HepG2 (cell line): ENCODE results near the gene AXIN1. TPM values are rescaled to one million over a fixed set of nuclear protein-coding genes. Genes with fewer than 3 reads are reported as not detected.
A peak's percentile ranks its signal among the peaks of the same experiment; 100 is the strongest.

ENCODE experiments used
- ATAC-seq: fragments of 200-7000 bp; cut with Tn5 transposase; 3 replicates; pipeline ENCODE4 v1.9.1; 2020; ENCODE audit warnings: mild to moderate bottlenecking, moderate library complexity
- BruUV-seq: library from RNA; stranded (reverse); fragments of 400-500 nt; replicated peaks from 2 replicates; lab custom pipeline; 2021; lab: Mats Ljungman, UMichigan
- CTCF ChIA-PET: fragments of 300-600 bp; formaldehyde crosslinking; extraction: SDS; loops from one replicate; lab custom pipeline; 2021; ENCODE audit warnings: low total read pairs, inconsistent platforms, low intra/inter-chr PET ratio; lab: Yijun Ruan, JAX
- POLR2A ChIA-PET: fragments of 350-600 bp; sonication (Branson Sonifier 250); formaldehyde crosslinking; loops from one replicate; lab custom pipeline; 2020; ENCODE audit warnings: antibody characterized with exemption, inconsistent platforms; lab: Yijun Ruan, JAX
- DNase-seq: peaks from one replicate; pipeline ENCODE4 v3.0.0-alpha.2; 2015; ENCODE audit warnings: low spot score
- FAIRE-seq: peaks from 3 replicates; lab custom pipeline; 2011; peaks lifted over from hg19 to GRCh38; lab: Jason Lieb, UNC
- H2AFZ ChIP-seq: one replicate; pipeline ENCODE4 v1.6.1; 2011; ENCODE audit warnings: low read length, inconsistent platforms
- H3K27ac ChIP-seq: fragments of 300-600 bp; 3 replicates; pipeline ENCODE4 v1.8.0; 2011; ENCODE audit warnings: mixed run types, mild to moderate bottlenecking, mixed read lengths, low read length, inconsistent platforms; ENCODE audit not compliant: insufficient read depth; ENCODE audit errors: extremely low read length
- H3K27me3 ChIP-seq, 2 experiments: fragments of 200-600 bp in 1 of 2; 2 replicates in 1 of 2; 3 replicates in 1 of 2; pipeline versions ENCODE4 v1.6.0 to v1.8.0; 2011; ENCODE audit warnings: low read length in 2 of 2, mild to moderate bottlenecking in 2 of 2, moderate library complexity in 2 of 2, inconsistent platforms in 1 of 2; ENCODE audit not compliant: insufficient read depth in 2 of 2, control insufficient read depth in 1 of 2
- H3K36me3 ChIP-seq, 2 experiments: fragments of 200-600 bp in 1 of 2; replicated peaks in 1 of 2; 2 replicates in 1 of 2; 3 replicates in 1 of 2; pipeline versions ENCODE4 v1.5.1 to v1.8.0; 2011; ENCODE audit warnings: low read length in 2 of 2, inconsistent platforms in 1 of 2; ENCODE audit not compliant: insufficient read depth in 2 of 2, control insufficient read depth in 1 of 2
- H3K4me1 ChIP-seq: 2 replicates; pipeline ENCODE4 v1.5.1; 2012; ENCODE audit warnings: low read length, inconsistent platforms; ENCODE audit not compliant: insufficient read depth
- H3K4me2 ChIP-seq: 2 replicates; pipeline ENCODE4 v1.6.0; 2011; ENCODE audit warnings: low read depth, low read length, inconsistent platforms
- H3K4me3 ChIP-seq, 3 experiments: fragments of 200-600 bp in 1 of 3; sonication (generic), shearing (Covaris generic) in 1 of 3; replicated peaks in 1 of 3; 2 replicates each; pipeline ENCODE4 v1.5.1; 2011 to 2016; ENCODE audit warnings: low read length in 3 of 3, inconsistent platforms in 2 of 3, low read depth in 2 of 3, mild to moderate bottlenecking in 2 of 3, control low read depth in 1 of 3, mixed read lengths in 1 of 3; ENCODE audit not compliant: insufficient read depth in 1 of 3
- H3K79me2 ChIP-seq: one replicate; pipeline ENCODE4 v1.6.1; 2011; ENCODE audit warnings: low read length, inconsistent platforms; ENCODE audit not compliant: insufficient read depth
- H3K9ac ChIP-seq: 2 replicates; pipeline ENCODE4 v1.6.0; 2011; ENCODE audit warnings: mild to moderate bottlenecking, low read depth, low read length, inconsistent platforms; ENCODE audit not compliant: insufficient read depth
- H3K9me3 ChIP-seq: 2 replicates; pipeline ENCODE4 v1.5.1; 2012; ENCODE audit warnings: mild to moderate bottlenecking, low read length
- H4K20me1 ChIP-seq: 2 replicates; pipeline ENCODE4 v1.6.0; 2011; ENCODE audit warnings: inconsistent platforms, mild to moderate bottlenecking, low read length, moderate library complexity; ENCODE audit not compliant: insufficient read depth
- ASH2L ChIP-seq: fragments of 300-600, 200-600 bp; sonication (generic); IDR thresholded peaks from 2 replicates; pipeline ENCODE4 v1.7.0; 2017; ENCODE audit warnings: low read depth, mild to moderate bottlenecking, moderate library complexity, mixed read lengths, low read length; ENCODE audit not compliant: insufficient read length
- MAFG ChIP-seq: sonication (generic); formaldehyde crosslinking; IDR thresholded peaks from 2 replicates; pipeline ENCODE4 v1.5.1; 2020; ENCODE audit warnings: mild to moderate bottlenecking, missing genetic modification reagents
- PRPF4 ChIP-seq: fragments of 200-400 bp; formaldehyde crosslinking; IDR thresholded peaks from 2 replicates; pipeline ENCODE4 v1.6.1; 2016; ENCODE audit warnings: low read length, low read depth; ENCODE audit not compliant: poor library complexity, severe bottlenecking
- ZSCAN31 ChIP-seq: sonication (generic); formaldehyde crosslinking; IDR thresholded peaks from 2 replicates; pipeline ENCODE4 v1.5.0; 2020; ENCODE audit warnings: low read depth, mild to moderate bottlenecking, missing genetic modification reagents
- WGBS: methylation state at CpG from one replicate; pipeline ENCODE4 v1.1.6; 2017; ENCODE audit warnings: low lambda C conversion rate; 5-methylcytosine and 5-hydroxymethylcytosine counted together
- in situ Hi-C: cut with HindIII; loops from 2 replicates; pipeline ENCODE4 v1.10.0; 2017; ENCODE audit warnings: low pct_unique_long_range_greater_than_20kb; ENCODE audit not compliant: extremely low pct_ligation_motif_present
- intact Hi-C: fragments of 100-400 bp; cut with micrococcal nuclease; formaldehyde crosslinking; loops from one replicate; pipeline ENCODE4 v1.10.0; 2022; ENCODE audit not compliant: unreplicated experiment
- polyA plus RNA-seq, 8 experiments: library from polyadenylated mRNA; depleted of rRNA in 3 of 8; stranded (reverse) in 7 of 8; unstranded in 1 of 8; fragments of >200 nt; fragmentation: Illumina TruSeq in 4 of 8; extraction: Trizol in 4 of 8; gene quantifications; 2 replicates each; pipeline versions ENCODE4 v1.2.1 to v1.2.3, GENCODE V29; 2011 to 2016; ENCODE audit warnings: low read depth in 4 of 8, missing spikeins in 1 of 8, mixed read lengths in 1 of 8; ENCODE audit not compliant: insufficient read depth in 1 of 8
- total RNA-seq, 5 experiments: library from RNA; depleted of rRNA; stranded (reverse); fragments of >200 nt; fragmentation: Illumina TruSeq; extraction: Trizol; gene quantifications; 2 replicates each; pipeline ENCODE4 v1.2.3, GENCODE V29; 2016; ENCODE audit warnings: low read depth in 1 of 5
- TF ChIP-seq, protein P1 (sequence below): sonication (generic); formaldehyde crosslinking; IDR thresholded peaks from 2 replicates; pipeline ENCODE4 v1.4.0; 2020; ENCODE audit warnings: missing genetic modification reagents

AXIN1 gene
- total and polyA plus RNA-seq, 2 of the 13 experiments (the other 11 are each of a cell fraction or from before 2014, with no cell fraction given) = 24.0 to 26.0 TPM

DNA sequence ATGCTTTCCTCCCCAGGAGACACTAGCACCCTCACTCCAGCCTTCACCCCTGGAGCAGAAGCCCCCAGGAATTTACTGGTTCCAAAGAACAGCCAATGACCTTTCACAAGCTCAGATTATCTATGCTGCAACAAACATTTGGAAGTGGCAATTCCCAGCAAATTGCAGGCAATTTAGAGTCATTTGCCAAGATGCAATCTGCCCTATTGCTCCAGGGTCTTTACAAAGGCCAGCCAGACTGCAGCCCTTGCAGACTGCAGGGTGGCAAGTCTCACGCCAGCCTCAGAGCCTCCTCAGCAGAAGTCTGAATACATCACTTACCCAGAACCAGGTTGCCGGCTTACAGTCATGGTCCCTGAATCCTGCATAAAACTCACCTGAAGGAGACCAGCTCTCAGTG is 21.8 kb downstream of the AXIN1 start:
- no peaks in the 10 kb centered on the region for H3K9me3 ChIP-seq
- 90% methylated on average over 2 of the region's 2 CpGs for WGBS
- DNase-seq (no peak), ATAC-seq (no peak), FAIRE-seq (no peak)
- H3K4me3 ChIP-seq = no peak overlapping the region
- H3K4me1 ChIP-seq = peaks cover 60% of the 10 kb centered on the region
- H3K79me2 ChIP-seq = peaks cover 78% of the 10 kb centered on the region
- POLR2A ChIA-PET = no interaction called here
- H3K27me3 ChIP-seq = no peaks in the 10 kb centered on the region
- H3K4me2 ChIP-seq = no peak overlapping the region
- CTCF ChIA-PET = no interaction called here
- H2AFZ ChIP-seq = no peak overlapping the region
- H3K36me3 ChIP-seq = 0 out of 5 replicates have a peak, but pooled peaks cover 0 to under 1% of the 10 kb centered on the region in 2 experiments
- peaks cover 38% of the 10 kb centered on the region for H4K20me1 ChIP-seq
- in situ Hi-C loops = no loop called here
- H3K9ac ChIP-seq = no peak overlapping the region
- TF ChIP-seq MAFG (CRISPR knock-in tag) (no peak), ASH2L (no peak), ZSCAN31 (no peak), PRPF4 (no peak)
- TF ChIP-seq, protein P1, sequence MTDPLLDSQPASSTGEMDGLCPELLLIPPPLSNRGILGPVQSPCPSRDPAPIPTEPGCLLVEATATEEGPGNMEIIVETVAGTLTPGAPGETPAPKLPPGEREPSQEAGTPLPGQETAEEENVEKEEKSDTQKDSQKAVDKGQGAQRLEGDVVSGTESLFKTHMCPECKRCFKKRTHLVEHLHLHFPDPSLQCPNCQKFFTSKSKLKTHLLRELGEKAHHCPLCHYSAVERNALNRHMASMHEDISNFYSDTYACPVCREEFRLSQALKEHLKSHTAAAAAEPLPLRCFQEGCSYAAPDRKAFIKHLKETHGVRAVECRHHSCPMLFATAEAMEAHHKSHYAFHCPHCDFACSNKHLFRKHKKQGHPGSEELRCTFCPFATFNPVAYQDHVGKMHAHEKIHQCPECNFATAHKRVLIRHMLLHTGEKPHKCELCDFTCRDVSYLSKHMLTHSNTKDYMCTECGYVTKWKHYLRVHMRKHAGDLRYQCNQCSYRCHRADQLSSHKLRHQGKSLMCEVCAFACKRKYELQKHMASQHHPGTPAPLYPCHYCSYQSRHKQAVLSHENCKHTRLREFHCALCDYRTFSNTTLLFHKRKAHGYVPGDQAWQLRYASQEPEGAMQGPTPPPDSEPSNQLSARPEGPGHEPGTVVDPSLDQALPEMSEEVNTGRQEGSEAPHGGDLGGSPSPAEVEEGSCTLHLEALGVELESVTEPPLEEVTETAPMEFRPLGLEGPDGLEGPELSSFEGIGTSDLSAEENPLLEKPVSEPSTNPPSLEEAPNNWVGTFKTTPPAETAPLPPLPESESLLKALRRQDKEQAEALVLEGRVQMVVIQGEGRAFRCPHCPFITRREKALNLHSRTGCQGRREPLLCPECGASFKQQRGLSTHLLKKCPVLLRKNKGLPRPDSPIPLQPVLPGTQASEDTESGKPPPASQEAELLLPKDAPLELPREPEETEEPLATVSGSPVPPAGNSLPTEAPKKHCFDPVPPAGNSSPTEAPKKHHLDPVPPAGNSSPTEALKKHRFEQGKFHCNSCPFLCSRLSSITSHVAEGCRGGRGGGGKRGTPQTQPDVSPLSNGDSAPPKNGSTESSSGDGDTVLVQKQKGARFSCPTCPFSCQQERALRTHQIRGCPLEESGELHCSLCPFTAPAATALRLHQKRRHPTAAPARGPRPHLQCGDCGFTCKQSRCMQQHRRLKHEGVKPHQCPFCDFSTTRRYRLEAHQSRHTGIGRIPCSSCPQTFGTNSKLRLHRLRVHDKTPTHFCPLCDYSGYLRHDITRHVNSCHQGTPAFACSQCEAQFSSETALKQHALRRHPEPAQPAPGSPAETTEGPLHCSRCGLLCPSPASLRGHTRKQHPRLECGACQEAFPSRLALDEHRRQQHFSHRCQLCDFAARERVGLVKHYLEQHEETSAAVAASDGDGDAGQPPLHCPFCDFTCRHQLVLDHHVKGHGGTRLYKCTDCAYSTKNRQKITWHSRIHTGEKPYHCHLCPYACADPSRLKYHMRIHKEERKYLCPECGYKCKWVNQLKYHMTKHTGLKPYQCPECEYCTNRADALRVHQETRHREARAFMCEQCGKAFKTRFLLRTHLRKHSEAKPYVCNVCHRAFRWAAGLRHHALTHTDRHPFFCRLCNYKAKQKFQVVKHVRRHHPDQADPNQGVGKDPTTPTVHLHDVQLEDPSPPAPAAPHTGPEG (CRISPR knock-in tag) = no peak
- TF ChIP-seq, all 625 proteins: peak for 0
- no TSS peak for BruUV-seq
- peak overlapping the region; percentile 43 for H3K27ac ChIP-seq
- intact Hi-C loops = no loop called here
